SKM-1 treated with dmso at 0.1 percent for 144 hours (cell line): Measurements from ENCODE around the gene CBLN1.

Experiments used
- DNase-seq: peaks from one replicate; lab custom pipeline; 2025; ENCODE audit not compliant: unreplicated experiment; lab: John Stamatoyannopoulos, UW

The CBLN1 gene

GRCh38 chr16:49281480-49281842, at the start of gene CBLN1:
Gene CBLN1, minus strand, starts transcription at chr16:49281838. Its CDS starts 373 bp downstream, at chr16:49281465.
- DNase-seq, result no peak

- DNase-seq, result no peak
Observed at GRCh38 chr16:49330562-49331201, 49.0 kb upstream of the CBLN1 start.

GRCh38 chr16:49328325-49328724, 46.7 kb upstream of the CBLN1 start:
- no peak for DNase-seq

DNA sequence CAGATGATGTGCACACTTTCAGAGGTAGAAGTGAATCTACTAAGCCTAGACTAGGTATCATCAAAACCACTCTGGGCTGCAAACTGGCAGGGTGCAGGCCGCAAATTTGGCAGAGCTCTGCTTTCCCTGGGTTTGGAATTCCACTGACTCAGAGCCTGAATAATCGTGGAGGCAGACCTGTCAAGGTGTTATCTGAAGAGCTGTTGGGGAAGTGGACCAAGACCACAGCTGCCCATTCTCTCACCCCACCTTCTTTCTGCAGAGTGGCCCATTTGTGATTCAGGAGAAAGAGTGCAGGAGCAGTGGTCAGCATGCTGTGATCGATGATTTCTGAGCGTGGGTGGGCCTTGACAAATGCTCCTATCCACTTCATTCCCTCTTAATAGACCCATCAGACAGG, 45.8 kb upstream of the CBLN1 start:
- DNase-seq, result no peak

- no peak for DNase-seq
Observed at GRCh38 chr16:49324703-49325102, 43.1 kb upstream of the CBLN1 start.

GRCh38 chr16:49315602-49316001, 34.0 kb upstream of the CBLN1 start:
- DNase-seq, result no peak

DNA sequence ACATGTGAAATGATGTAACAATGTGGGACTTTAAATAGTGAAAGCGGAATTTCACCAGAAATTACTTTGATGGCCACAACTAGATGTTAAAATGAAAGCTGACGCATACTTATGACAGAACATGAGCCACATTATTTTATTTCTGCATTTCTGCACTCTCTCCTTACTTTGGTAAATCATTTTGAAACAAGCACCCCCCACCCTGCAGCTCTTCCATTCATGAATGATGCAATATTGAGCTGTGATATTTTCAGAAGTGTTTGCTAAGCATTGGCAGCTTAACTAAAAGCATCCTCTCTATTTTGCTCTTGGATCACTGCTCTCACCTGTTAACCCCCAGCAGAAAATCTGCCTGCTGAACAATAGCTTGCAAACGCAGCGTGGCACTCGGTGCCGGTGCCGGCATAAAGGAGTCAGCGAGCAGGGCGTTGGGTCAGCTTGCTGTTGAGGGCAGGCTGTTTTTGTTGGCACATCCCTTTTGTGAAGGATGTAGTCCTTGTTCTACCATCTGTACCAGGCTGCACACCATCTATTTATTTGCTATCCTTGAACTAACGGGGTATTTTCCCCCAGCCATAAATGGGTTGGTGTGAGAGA, 30.8 kb upstream of the CBLN1 start:
- no peak for DNase-seq

GRCh38 chr16:49311823-49312222, 30.2 kb upstream of the CBLN1 start:
- no peak for DNase-seq

DNA sequence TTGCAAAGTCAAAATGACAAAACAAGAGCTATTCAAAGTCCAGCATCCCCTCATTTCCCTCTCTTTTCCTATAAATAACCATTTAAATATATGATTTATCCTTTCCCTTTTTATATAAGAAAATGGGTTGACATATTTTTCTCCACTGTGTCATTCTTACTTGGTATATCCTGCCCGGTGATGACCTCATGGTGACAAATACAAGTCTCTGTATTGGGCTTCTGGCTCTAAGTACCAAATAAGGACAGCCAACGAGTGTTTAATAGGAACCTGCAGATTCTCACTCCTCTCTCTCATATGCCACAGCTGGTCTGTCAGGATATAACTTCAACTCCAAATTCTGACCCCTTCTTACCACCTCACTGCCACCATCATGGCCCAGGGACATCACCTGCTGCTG, 25.5 kb upstream of the CBLN1 start:
- no peak for DNase-seq

DNA sequence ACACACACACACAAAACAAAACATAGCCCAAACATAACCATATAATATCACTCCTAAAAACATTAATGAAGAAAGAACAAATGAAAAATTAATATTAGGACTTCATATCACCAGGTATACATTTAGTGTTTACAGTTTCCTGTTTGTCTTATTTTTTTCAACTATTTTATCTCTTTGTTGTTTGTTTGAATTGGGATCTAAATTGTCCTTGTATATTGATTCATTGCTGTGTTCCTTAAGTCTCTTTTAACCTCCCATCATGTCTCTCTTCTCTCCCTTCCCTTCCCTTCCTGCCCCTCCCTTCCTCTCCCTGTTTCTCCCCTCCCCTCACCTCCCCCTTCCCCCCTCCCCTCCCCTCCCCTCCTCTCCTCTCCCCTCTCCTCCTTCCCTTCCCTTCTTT, 23.8 kb upstream of the CBLN1 start:
- DNase-seq, result no peak

GRCh38 chr16:49292413-49292812, 10.8 kb upstream of the CBLN1 start:
- DNase-seq, result no peak

DNA sequence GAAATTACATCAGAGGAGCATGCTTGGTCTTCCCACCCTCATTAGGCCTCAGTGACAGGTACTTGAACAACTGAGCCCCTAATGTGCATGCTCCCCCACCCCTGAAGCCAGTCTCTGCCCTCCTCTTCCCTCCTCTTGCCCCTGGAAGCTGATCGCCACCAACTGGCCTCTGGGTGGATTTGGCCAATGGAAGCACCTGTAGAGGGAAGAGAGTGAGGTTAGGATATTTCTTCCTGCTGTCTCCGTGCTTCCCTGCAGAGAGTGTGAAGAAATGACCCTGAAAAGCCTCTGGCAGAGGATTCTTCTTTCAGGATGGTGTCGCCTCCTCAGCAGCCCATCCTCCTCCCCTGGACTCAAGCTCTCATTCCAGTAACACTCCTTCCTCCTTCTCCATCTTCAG, 5.9 kb upstream of the CBLN1 start:
- DNase-seq, result no peak

DNA sequence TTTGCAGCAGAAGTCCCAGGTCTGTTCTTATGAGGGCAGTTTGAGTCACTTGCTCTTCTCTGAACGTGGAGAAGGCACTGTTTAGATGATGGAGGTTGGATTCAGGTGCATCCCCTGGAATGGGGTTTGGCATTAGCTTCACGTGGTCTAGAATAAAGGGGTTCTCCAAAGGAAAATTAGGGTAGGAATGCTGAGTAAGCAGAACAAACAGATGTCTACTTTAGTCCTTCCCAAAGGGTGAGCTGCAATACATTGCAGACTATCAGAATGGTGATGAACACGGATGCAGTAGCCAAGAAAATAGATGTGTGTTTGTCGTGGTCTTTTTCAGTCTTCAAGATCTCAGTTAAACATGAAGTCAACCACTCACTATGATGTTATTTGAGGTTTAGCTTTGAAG, 3.3 kb upstream of the CBLN1 start:
- no peak for DNase-seq

DNA sequence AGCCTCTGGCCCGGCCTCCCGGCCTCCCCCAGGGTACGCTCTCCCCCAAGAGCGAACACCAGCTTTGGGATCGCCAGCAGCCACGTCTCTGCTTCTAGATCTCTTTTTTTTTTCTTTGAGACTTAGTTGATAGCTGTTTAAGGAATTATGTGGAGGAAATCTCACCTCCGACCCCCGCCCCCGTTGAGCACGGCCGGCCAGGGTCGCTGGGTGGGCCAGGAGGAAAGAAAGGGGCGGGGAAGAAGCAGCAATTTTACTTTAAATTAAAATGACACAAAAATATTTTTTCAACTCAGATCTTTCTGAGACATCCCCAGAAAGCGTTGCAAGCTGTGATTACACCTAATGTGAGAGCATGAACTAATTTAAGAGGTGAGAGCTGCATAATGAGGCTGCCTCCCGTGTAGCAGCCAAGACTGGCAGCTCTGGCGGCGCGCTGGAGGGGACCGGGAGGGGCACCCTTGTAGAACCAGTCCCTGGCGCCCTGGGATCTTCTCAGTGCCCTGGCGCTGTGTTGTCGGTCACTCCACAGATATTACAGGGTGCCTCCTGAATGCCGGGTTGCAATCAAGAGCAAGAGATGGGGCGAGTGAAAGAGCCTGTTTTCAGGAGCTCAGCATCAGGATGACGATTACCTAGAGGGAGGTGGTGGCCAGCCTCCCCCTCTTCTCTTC, 1.9 kb upstream of the CBLN1 start:
- no peak for DNase-seq

- no peak for DNase-seq
Observed at GRCh38 chr16:49282690-49283375, 1.2 kb upstream of the CBLN1 start.

DNA sequence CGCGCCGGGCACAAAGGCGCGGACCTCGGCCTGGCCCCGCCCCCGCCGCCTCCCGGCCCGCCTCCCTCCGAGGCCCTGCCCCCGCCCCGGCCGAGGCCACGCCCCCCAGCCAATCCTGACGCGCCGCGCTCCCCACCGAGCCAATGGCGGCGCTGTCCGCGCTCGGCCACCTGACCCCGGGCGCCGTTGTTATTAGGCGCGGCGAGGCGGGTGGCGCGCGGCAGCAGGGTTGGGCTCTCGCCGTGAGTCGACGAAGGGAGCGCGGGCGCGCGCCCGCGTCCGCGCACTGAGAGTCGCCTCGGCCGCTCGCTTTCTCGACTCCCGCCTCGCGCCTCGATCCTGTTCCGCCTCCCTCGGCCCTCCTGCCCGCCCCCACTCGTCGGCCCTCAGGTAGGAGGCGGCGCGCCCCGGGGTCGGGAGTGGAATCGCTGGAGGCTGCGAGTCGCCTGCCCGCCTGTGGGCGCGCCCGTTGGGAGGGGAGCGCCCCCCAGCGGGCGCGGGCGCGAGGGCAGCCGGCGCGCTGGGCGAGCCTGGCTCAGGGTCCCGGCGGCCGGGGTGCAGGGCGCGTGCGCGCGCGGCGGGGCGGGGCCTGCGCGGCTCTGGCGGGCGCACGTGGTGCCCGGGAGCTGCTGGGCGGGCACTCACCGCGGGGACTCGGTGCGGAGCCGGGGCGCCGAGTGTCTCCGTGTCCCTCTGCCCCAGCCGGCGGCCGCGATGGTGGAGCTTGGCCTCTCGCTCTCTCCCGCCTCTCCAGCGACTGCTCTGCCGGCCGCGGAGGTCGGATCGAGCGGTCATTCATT, 405 bp upstream of the CBLN1 start:
- DNase-seq, result no peak

GRCh38 chr16:49280841-49281371, 732 bp downstream of the CBLN1 start:
- DNase-seq, result no peak

GRCh38 chr16:49280105-49280741, 1.4 kb downstream of the CBLN1 start:
- no peak for DNase-seq

DNA sequence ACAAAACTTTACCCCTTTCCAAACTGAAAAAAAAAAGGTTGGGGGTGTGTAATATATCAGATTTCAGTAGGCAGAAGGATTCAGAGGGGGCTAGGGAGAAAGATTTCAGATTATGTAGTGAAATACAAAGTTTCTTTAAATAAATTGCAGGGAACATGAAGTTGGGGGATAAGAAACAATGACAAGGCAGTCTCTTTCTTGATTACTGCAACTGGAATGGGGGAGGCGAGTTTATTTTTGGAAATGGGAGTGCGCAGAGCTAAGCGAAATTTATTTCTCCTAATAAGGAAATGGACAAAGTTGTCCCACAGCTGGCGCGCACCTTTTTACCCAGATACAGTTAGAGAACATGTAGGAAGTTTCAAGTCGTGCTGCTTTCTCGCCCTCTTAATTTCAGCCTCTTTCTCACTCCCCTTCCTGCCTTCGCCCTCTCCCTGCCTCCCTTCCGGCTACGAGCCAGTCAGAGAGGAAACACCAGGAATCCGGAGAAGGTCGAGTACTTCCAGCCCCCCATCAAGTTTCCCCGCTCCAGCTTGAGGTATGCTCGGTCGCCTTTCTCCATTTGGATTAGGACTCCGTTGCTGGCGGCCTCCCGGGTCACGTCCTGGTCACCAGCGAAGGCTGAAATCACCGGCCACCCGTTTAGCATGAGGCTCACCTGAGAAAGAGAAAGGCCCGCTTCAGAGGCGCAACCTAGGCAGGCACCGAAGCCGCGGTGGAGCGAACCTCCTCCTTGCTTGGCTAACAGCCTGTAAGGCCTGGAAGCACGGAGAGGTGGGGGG, 2.5 kb downstream of the CBLN1 start:
- DNase-seq, result no peak

GRCh38 chr16:49278567-49278827, 3.1 kb downstream of the CBLN1 start:
- DNase-seq, result no peak
